ENCODE results near the gene MKNK1. TPM values are rescaled to one million over a fixed set of nuclear protein-coding genes. Genes with fewer than 3 reads are reported as not detected.

Gene MKNK1
- total RNA-seq, 1 experiment from 2014 or later: 103 TPM

GRCh38 chr1:46635205-46635604 is 31.1 kb upstream of the MKNK1 start:
- H3F3A ChIP-seq (ENCODE audit: insufficient read depth, low read depth): no peaks in the 10 kb centered on the region
- no peaks in the 10 kb centered on the region for H4K20me1 ChIP-seq (ENCODE audit: insufficient read depth)
- ChIA-PET CTCF (interaction anchor here (0.6 kb wide), 1 partner anchor 8 kb away, joined by 3 read pairs; no protein-coding TSS in a partner anchor), POLR2A (ENCODE audit: unreplicated experiment) (no interaction called here)
- intact Hi-C loops (cut with micrococcal nuclease; ENCODE audit: unreplicated experiment): no loop called here
- H2AFZ ChIP-seq: no peak overlapping the region
- H3K36me3 ChIP-seq (ENCODE audit: low read depth): 0 out of 2 replicates have a peak, but pooled peaks cover 9% of the 10 kb centered on the region
- no peaks in the 10 kb centered on the region for H3K79me2 ChIP-seq (ENCODE audit: low read depth)
- H3K27ac ChIP-seq: no peak overlapping the region
- no peaks in the 10 kb centered on the region for H3K9me3 ChIP-seq (ENCODE audit: insufficient read depth, low read depth)
- TF ChIP-seq CTCF (conservative IDR thresholded peaks at IDR 0.05): no peak
- no peak for TF ChIP-seq EZH2 (IDR thresholded peaks at IDR 0.05; ENCODE audit: low read depth)
- no peak overlapping the region for H3K4me2 ChIP-seq
- H3K9me2 ChIP-seq (ENCODE audit: insufficient read depth): no peaks in the 10 kb centered on the region
- H3K4me3 ChIP-seq: no peak overlapping the region
- H3K27me3 ChIP-seq (ENCODE audit: insufficient read depth, low read depth): no peaks in the 10 kb centered on the region
- DNase-seq: no peak
- H3K4me1 ChIP-seq (replicated peaks; ENCODE audit: insufficient read depth): no peaks in the 10 kb centered on the region
- no TSS peak for BruUV-seq (replicated peaks)

DNA sequence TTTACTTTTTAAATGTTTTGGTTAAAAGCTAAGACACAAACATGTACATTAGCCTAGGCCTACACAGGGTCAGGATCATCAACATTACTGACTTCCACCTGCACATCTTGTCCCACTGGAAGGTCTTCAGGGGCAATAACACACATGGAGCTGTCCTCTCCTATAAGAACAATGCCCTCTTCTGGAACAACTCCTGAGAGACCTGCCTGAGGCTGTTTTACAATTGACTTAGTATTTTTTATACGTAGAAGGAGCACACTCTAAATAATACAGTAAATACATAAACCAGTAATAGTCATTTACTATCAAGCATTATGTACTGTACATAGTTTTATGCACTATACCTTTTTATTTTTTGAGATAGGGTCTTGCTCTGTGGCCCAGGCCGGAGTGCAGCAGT is 26.7 kb upstream of the MKNK1 start:
- H3K9me2 ChIP-seq (ENCODE audit: insufficient read depth): no peaks in the 10 kb centered on the region
- no peak overlapping the region for H2AFZ ChIP-seq
- TF ChIP-seq EZH2 (IDR thresholded peaks at IDR 0.05; ENCODE audit: low read depth) (no peak), CTCF (conservative IDR thresholded peaks at IDR 0.05) (no peak)
- ChIA-PET POLR2A (ENCODE audit: unreplicated experiment) (no interaction called here), CTCF (interaction anchor here (0.6 to 1.2 kb wide), 2 partner anchors 13 to 229 kb away, joined by 3 to 5 read pairs; no protein-coding TSS in a partner anchor)
- H3K4me1 ChIP-seq (replicated peaks; ENCODE audit: insufficient read depth): no peaks in the 10 kb centered on the region
- no peak overlapping the region for H3K27ac ChIP-seq
- no peak overlapping the region for H3K4me2 ChIP-seq
- BruUV-seq (replicated peaks): no TSS peak
- no peaks in the 10 kb centered on the region for H3K27me3 ChIP-seq (ENCODE audit: insufficient read depth, low read depth)
- DNase-seq: no peak
- no peak overlapping the region for H3K4me3 ChIP-seq
- intact Hi-C loops (cut with micrococcal nuclease; ENCODE audit: unreplicated experiment): no loop called here
- no peaks in the 10 kb centered on the region for H3K79me2 ChIP-seq (ENCODE audit: low read depth)
- H3K36me3 ChIP-seq (ENCODE audit: low read depth): 0 out of 2 replicates have a peak, but pooled peaks cover 7% of the 10 kb centered on the region
- H3F3A ChIP-seq (ENCODE audit: insufficient read depth, low read depth): no peaks in the 10 kb centered on the region
- no peaks in the 10 kb centered on the region for H3K9me3 ChIP-seq (ENCODE audit: insufficient read depth, low read depth)
- no peaks in the 10 kb centered on the region for H4K20me1 ChIP-seq (ENCODE audit: insufficient read depth)

- no peak for TF ChIP-seq EZH2 (IDR thresholded peaks at IDR 0.05; ENCODE audit: low read depth)
- TF ChIP-seq CTCF (conservative IDR thresholded peaks at IDR 0.05): no peak
- intact Hi-C loops (cut with micrococcal nuclease; ENCODE audit: unreplicated experiment): loop anchor here (10.0 kb wide), 1 partner anchor 241 kb away; no protein-coding TSS in a partner anchor
- Histone ChIP-seq H3K27ac (no peak overlapping the region), H3K9me3 (ENCODE audit: insufficient read depth, low read depth) (no peaks in the 10 kb centered on the region), H3K4me1 (replicated peaks; ENCODE audit: insufficient read depth) (peaks cover 18% of the 10 kb centered on the region), H3F3A (ENCODE audit: insufficient read depth, low read depth) (peaks cover 3% of the 10 kb centered on the region; the same call in 1 of the 2 replicates), H2AFZ (no peak overlapping the region), H3K36me3 (ENCODE audit: low read depth) (no peaks in the 10 kb centered on the region), H4K20me1 (ENCODE audit: insufficient read depth) (no peaks in the 10 kb centered on the region), H3K79me2 (ENCODE audit: low read depth) (no peaks in the 10 kb centered on the region), H3K4me2 (no peak overlapping the region), H3K4me3 (no peak overlapping the region), H3K9me2 (ENCODE audit: insufficient read depth) (no peaks in the 10 kb centered on the region), H3K27me3 (ENCODE audit: insufficient read depth, low read depth) (no peaks in the 10 kb centered on the region)
- BruUV-seq (replicated peaks): no TSS peak
- ChIA-PET CTCF (interaction anchor here (1.0 kb wide), 1 partner anchor 16 kb away, joined by 5 read pairs; no protein-coding TSS in a partner anchor), POLR2A (ENCODE audit: unreplicated experiment) (interaction anchor here (0.8 kb wide), 1 partner anchor 20 kb away, joined by 17 read pairs; the partner anchor contains the start of gene MKNK1)
- DNase-seq: no peak
Observed at GRCh38 chr1:46623743-46624644, 19.9 kb upstream of the MKNK1 start.
